ENCODE measurements around the gene PCDHGB5.
A peak's percentile ranks its signal among the peaks of the same experiment; 100 is the strongest.
"Not testable (repeated sequence)": the region's sequence is repeated elsewhere in the genome, so short reads cannot be mapped to it uniquely, and the experiment has no call there.

Gene PCDHGB5

GRCh38 chr5:141413540-141414069 lies 15.9 kb downstream of the PCDHGB5 start:
- no peak overlapping the region for H3K27ac ChIP-seq
- TF ChIP-seq CTCF (conservative IDR thresholded peaks at IDR 0.05) = no peak

DNA sequence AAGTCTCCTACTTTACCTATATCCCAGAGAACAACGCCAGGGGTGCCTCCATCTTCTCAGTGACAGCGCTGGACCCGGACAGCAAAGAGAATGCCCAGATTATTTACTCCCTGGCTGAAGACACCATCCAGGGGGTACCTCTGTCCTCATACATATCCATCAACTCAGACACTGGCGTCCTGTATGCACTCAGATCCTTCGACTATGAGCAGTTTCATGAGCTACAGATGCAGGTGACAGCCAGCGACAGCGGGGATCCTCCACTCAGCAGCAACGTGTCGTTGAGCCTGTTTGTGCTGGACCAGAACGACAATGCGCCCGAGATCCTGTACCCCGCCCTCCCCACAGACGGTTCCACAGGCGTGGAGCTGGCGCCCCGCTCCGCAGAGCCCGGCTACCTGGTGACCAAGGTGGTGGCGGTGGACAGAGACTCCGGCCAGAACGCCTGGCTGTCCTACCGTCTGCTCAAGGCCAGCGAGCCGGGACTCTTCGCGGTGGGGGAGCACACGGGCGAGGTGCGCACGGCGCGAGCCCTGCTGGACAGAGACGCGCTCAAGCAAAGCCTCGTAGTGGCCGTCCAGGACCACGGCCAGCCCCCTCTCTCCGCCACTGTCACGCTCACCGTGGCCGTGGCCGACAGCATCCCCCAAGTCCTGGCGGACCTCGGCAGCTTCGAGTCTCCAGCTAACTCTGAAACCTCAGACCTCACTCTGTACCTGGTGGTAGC lies 17.0 kb downstream of the PCDHGB5 start:
- not testable (repeated sequence) for H3K27ac ChIP-seq

GRCh38 chr5:141415275-141415618 lies 17.5 kb downstream of the PCDHGB5 start:
- not testable (repeated sequence) for H3K27ac ChIP-seq

DNA sequence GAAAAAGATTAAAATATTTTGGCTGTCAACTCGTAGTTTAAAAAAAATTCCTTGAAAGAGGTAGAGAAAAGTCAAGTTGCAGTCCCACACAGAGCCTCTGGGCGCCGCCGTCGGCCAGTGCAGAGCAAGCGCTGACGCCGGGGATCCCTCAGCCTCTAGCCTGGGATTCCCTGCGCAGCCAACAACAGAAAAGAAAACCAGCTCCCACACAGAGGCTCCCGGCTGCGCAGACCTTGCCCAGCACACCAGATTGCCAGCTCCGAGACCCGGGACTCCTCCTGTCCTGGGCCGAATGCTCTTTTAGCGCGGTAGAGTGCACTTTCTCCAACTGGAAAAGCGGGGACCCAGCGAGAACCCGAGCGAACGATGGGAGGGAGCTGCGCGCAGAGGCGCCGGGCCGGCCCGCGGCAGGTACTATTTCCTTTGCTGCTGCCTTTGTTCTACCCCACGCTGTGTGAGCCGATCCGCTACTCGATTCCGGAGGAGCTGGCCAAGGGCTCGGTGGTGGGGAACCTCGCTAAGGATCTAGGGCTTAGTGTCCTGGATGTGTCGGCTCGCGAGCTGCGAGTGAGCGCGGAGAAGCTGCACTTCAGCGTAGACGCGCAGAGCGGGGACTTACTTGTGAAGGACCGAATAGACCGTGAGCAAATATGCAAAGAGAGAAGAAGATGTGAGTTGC lies 19.9 kb downstream of the PCDHGB5 start, which contains the start of gene PCDHGB7:
Gene PCDHGB7 (plus strand): TSS at position 184 of the 679 bp plus-strand sequence. CDS start 183 bp downstream, at position 367.
- H3K27ac ChIP-seq = not testable (repeated sequence)
- TF ChIP-seq CTCF (conservative IDR thresholded peaks at IDR 0.05) = peak; percentile 50

- no peak overlapping the region for H3K27ac ChIP-seq
- no peak for TF ChIP-seq CTCF (conservative IDR thresholded peaks at IDR 0.05)
Observed at GRCh38 chr5:141419074-141419880, 21.5 kb downstream of the PCDHGB5 start.

GRCh38 chr5:141420855-141421488 lies 23.2 kb downstream of the PCDHGB5 start, which contains the start of gene PCDHGA11:
Gene PCDHGA11 (plus strand): TSS chr5:141421051. CDS start chr5:141421228, 177 bp downstream.
- TF ChIP-seq CTCF (conservative IDR thresholded peaks at IDR 0.05) = 0 out of 2 replicates have a peak, but pooled peaks have one; percentile 5

DNA sequence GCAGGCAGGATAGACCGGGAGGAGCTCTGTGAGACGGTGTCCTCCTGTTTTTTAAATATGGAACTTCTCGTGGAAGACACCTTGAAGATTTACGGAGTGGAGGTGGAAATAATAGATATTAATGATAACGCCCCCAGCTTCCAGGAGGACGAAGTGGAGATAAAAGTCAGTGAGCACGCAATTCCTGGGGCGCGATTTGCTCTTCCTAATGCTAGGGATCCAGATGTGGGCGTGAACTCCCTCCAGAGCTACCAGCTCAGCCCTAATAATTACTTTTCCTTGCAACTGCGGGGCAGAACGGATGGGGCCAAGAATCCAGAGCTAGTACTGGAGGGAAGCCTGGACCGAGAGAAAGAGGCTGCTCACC lies 23.7 kb downstream of the PCDHGB5 start:
- no peak for TF ChIP-seq CTCF (conservative IDR thresholded peaks at IDR 0.05)
- H3K27ac ChIP-seq = no peak overlapping the region

More at GRCh38 chr5:141420855-141421488, 23.2 kb downstream of the PCDHGB5 start, which contains the start of gene PCDHGA11:
- H3K27ac ChIP-seq = no peak within 1 kb of the TSS
